HG03280 (cell line): ENCODE measurements around the gene SNAP25.

Source experiments
- ATAC-seq: cut with Tn5 transposase; IDR thresholded peaks from one replicate; pipeline ENCODE4 v1.9.1; 2021; ENCODE audit warnings: mild to moderate bottlenecking, moderate library complexity; ENCODE audit not compliant: unreplicated experiment

SNAP25 gene

DNA sequence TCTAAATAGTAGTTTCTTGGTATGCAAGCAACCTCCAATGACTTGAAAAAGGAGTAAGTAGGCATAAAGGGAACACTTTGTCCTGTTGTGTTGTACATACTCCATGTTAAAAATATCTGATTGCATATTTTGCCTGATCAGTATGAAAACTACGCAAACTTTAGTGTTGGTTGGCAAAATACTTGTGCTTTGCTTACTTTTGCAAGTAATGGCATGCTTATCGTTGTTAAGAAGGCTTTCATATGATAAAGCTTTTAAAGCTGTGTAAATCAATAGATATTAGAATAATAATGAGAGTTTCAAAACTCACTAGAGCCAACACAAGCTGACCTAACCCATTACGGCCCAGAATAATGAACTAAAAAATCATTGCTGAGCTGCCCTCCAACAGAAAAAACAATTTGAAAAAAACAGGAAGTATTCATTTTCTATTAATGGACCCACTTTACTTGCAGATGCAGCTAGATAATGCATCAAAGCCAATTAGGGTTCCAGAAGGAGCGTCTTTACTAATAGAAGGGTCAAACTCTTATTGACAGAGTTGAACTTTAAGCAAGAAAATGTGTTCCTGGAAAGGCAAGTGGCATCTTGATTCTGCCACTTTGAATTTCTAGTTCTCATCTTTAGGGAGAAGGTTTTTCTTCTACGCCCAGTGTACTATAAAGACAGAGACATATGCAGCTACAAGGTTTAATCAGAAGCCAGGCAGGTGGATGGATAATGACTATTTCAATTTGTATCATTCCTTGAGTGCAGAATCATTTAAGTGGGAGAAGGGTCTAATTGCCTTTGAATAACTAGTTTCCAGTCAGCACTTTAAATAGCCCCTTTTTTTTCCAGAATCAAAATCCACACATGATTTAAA lies 82.2 kb downstream of the SNAP25 start:
- ATAC-seq, result no peak

DNA sequence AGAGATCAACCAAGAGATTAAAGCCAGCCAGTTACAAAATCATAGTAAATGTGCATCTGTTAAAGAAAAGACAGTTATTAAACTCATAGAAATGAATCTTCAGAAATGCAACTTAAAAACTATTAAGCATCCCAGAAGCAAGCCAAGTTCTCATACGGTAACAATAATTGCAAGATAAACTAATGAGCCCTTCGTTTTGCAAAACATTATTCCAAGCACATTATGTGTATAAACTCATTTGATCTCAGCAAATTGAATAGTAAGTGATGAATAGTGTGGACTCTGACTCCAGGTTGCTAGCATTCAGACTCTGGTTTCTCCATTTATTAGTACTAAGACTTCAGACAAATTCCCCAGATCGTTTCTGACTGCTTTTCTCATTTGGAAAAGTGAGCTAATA lies 85.2 kb downstream of the SNAP25 start:
- ATAC-seq, result no peak

DNA sequence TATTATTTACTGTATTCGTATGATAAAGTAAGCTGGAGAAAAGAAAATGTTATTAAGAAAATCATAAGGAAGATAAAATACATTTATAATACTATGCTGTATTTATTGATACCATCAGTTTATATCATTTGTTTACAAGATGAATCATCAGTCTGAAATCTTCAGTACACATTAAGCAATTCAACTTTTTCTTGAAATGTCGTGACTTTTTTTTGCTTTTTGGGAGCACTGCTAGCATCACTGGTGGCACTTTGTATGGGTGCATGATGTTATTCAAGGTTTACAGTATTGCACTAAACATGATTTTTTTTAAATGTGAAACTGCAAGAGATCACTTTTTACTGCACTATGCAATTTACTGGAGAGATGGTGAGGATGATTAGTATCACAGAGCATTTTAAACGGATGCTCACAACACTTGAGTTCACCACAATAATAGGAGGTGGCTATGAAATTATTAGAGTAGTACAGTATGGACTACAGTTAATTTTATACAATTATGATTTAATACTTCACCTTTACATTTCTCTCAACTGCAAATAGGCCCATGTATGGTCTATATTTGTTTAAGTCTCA lies 85.9 kb downstream of the SNAP25 start:
- ATAC-seq, result no peak

DNA sequence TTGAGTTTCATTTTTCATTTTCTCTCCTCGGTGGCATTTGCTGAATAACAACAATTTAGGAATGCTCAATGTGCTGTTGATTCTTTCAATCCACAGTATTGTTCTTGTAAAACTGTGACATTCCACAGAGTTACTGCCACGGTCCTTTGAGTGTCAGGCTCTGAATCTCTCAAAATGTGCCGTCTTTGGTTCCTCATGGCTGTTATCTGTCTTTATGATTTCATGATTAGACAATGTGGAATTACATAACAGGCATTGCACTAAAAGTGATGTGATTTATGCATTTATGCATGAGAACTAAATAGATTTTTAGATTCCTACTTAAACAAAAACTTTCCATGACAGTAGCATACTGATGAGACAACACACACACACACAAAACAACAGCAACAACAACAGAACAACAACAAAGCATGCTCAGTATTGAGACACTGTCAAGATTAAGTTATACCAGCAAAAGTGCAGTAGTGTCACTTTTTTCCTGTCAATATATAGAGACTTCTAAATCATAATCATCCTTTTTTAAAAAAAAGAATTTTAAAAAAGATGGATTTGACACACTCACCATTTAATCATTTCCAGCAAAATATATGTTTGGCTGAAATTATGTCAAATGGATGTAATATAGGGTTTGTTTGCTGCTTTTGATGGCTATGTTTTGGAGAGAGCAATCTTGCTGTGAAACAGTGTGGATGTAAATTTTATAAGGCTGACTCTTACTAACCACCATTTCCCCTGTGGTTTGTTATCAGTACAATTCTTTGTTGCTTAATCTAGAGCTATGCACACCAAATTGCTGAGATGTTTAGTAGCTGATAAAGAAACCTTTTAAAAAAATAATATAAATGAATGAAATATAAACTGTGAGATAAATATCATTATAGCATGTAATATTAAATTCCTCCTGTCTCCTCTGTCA lies 88.1 kb downstream of the SNAP25 start:
- no peak for ATAC-seq

DNA sequence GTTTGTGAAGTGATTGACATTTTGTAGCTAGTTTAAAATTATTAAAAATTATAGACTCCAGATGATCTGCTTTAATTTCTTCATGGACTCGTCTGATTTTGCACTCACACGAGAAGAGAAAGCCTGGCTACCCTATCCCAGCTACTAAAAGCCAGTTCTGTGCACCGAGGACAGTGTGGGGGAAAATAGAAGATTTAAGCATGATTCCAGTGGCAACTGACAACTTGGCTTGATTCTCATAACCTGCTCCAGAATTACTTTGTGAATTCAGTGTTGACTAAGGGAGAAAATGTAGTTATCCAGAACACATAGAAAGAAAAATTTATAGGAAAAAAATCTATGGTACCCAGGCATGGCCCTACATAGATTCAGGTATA lies 88.7 kb downstream of the SNAP25 start:
- ATAC-seq, result no peak

DNA sequence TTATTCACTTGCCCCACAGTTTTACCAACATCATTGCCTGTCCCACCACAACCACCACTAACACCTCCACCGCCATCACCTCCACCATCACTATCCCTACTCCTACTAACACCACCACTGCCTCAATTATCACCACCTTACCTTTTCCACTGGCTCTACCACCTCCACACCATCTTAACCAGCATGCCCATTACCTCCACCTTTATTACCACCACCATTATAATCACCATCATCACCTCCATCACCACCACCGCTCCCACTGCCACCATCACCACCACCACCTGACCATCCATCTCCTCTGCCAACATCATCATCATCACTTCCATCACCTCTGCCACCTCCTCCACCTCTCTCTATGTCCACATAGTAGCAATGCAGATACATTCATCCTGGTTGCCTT lies 90.0 kb downstream of the SNAP25 start:
- no peak for ATAC-seq

DNA sequence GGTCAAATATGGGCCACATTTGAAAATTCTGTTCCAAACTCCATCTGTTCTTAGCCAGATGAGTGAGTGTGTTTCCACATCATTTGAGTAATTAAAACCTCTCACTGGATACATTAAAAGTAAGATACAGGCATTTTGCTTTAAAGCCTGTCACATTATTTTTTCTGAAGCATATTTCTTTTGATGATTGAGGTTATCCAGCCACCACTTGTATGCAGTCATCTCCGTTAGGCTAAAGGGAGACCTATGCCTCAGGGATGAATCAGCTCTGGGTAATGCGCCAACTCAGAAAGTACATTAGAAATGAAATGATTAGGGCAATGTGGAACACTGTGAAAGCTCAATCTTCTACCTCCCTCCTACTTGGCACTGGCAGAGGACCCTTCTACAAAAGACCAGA lies 90.7 kb downstream of the SNAP25 start:
- ATAC-seq, result no peak

DNA sequence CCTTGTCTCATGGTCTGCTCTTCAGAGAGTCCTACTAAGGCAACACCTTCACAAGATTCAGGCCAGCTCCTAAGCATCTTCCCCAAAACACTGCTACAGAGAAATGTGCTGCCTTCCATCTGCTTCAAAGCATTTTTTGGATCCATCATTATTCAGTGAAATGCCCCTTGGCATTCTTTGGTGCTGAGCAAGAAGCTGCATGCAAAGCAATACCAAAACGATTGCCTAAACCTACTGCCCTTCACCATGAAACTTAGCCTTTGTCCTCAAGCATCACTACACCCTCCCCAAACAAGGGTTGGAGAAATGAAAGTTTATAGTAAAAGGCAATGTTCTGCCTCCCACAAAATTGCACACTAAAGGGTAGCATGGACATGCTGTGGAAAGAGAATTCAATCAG lies 93.5 kb downstream of the SNAP25 start:
- no peak for ATAC-seq

DNA sequence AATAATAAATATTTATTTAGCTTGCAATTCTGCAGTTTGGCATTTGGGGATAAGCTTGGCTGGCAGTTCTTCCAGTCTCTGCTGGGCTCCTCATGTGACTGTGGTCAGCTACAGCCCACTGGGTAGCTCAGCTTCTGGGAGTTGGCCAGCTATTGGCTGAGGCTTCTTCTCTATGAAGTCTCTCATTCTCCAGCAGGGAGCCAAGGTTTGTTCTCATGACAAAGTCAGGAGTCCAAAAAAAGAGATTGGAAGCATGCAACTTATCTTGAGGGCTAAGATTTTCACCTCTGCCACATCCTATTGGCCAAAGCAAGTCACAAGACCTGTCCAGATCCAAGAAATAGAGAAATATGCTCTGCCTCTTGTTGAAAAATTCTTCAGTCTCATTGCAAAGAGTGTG lies 94.6 kb downstream of the SNAP25 start:
- no peak for ATAC-seq

DNA sequence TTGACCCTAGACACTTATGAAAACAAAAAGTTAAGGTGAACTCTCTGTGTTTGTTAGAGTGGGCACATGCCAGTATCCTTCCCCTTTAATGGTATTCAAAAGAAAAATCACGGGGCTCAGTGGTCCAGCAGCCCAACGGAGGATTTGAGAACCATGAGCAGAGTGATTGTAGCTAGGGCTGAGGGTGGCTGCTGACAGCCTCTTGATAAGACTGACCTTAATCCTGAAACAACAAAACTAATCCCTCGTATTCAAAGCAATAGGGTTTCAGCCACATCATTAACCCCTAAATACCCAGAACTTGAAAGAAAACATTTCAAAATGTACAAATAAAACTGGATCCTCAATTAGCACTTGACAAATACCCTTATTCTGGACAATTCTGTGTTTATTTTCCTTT lies 95.1 kb downstream of the SNAP25 start:
- ATAC-seq, result no peak

DNA sequence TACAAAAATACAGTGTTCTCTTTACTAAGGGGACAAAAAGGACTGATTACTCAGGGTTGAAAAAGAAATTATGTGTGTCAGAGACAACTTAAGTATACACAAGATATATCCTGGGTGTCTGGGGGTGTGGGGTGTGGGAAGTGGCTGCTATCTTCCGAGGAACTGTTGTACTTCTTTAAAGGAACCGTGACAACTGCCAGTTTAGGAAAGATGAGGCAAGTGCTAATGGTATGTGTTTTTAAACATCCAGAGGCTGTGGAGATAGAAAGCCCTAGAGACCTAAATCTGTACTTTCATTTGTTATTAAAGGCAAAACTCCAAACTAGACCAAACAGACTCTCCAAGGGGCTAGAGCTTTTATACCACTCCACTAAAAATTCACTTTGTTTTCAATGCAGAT lies 95.6 kb downstream of the SNAP25 start:
- no peak for ATAC-seq

DNA sequence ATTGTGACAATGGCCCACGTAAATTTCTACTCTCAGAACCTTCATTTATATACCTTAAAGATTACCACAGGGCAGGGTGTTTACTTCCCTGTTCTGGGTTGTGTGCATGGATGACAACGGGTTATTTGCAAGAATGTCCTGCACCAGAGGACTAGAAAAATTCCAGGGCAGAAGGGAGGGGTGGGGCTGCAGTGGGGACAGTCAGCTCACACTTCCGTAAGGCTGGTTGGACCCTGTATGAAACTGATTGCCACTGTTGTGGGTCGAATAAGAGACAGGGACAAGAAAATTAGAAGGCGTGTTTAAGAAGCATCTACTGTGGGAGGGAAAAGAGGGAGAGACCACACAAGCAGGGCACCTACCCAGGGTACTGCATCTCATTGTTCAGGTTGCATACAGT lies 96.5 kb downstream of the SNAP25 start:
- ATAC-seq, result no peak

DNA sequence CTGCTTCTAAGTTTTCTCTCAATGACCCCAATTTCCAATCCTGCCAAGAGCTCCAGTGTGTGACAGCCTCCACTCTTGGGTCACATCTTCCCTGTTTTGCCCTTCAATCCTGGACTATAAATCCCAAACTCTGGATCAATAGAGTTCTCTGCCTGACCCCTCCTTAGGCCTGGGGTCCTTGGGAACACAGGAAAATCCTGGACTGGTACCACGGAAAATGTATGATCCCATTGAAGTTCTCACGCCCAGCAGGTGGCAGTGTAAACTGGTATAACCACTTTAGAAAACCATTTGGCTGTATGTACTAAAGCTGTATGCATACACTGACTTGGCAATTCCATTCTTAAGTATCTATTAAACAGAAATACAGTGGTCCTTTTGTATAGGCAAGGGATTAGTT lies 98.0 kb downstream of the SNAP25 start:
- ATAC-seq, result no peak

DNA sequence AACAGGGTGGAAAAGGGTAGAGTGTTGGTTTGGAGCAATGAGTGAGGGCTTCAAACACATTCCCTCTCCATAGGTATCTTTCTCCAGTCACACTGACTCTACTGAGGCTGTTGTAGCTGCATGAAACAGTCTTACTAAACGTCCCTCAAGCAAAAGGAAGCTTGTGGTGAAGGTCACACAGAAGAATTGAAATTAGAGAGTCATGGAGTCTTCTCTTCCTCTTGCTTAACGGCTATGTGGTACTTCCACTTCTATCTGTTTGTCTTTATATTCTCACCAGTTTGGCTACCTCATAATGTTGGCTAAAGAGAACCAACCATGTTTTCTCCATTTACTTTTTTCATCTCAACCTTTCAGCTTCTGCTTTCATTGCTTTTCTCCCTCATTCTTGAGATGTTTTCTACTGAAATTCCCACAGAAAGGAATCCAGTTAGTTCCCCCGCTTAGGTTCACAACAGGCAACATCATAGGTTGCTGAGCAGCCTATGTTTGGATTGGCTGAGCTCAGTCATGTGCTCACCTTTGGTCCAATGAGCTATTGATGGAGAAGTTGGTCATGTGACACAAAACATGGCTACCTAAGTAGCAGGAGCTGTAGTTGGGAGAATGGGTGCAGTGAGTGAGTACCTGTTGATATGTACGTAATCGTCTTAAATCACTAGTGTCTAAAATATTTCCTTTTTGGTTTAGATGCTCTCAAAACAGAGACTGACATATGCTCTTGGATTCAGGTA lies 99.8 kb downstream of the SNAP25 start:
- ATAC-seq, result no peak

DNA sequence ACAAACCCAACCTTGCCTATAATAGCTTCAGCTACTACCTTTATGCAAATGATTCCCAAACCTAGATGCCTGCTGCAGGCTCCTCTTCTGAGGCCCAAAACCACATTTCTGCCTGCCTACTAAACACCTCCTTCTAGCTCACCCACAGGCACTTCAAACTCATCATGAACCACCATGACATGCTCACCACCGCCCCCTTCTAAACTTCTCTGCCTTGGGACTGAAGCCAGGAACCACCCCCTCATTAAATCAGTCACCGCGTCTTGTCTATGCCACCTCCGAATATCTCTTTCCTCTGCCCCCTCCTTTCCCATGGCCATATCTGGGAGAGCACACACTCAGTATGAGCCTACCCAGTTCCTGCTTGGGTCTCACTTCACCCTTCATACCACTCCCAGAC lies 101.2 kb downstream of the SNAP25 start:
- no peak for ATAC-seq

DNA sequence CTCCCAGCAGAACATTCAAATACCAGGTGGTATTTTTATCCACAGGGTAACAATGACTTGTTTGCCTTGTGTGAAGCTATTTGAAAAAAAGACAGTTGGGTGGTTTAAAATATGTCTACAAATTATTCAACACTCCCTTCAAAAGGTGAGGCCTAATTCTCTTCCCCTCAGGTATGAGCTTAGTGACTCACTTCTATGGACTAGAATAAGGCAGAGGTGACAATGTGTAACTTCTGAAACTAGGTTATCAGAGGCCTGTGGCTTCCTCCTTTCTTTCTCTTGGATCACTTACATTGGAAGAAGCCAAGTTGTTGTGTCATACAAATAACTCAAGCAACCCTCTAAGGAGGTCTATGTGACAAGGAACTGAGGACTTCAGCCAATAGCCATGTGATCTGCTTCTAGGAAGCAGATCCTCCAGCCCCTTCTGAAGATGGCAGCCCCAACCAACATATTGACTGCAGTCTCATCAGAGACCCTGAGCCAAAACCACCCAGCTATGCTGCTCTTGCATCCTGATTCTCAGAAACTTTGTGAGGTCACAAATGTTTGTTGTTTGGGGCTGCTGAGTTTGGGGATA lies 102.6 kb downstream of the SNAP25 start:
- ATAC-seq, result no peak

DNA sequence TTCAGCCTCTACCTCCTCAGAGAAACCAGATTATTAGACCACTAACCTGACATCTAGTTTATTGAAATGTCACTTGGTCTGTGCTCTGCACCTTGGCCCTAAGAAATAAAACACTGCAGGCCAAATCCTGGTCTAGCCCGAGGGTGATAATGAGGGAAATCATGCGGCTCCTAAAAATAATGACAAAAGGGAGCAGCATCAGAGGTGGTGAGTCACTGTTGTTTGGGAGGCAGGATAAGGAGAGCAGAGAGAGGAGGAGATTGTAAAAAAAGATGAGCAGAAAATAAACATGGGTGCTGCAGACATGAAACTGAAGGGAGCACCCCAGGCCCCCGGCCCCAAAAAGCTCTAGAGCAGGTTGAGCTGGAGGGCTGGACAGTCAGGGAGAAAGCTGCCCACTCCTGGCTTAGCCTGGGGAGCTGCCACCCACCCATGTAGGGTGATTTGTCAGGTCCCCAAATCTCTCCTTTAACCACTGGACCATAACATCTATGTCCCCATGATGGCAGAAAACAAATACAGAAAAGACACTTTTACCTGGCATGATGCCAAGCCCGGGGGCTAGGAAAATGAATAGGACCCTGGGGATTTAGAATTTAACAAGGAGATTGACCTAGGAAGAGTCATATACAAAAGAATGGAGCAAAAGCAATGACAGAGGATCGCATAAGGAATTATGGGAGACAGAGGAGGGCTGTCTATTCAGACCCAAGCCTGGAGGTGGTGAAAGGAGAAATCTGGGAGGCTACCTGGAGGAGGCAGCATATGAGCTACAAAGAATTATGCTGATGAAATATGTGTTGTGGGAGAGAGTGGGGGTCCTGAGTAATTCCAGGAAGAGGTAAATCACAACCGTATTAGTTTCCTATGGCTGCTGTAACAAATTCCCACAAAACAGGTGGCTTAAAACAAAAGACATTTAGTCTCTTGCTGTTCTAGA lies 103.7 kb downstream of the SNAP25 start:
- no peak for ATAC-seq

DNA sequence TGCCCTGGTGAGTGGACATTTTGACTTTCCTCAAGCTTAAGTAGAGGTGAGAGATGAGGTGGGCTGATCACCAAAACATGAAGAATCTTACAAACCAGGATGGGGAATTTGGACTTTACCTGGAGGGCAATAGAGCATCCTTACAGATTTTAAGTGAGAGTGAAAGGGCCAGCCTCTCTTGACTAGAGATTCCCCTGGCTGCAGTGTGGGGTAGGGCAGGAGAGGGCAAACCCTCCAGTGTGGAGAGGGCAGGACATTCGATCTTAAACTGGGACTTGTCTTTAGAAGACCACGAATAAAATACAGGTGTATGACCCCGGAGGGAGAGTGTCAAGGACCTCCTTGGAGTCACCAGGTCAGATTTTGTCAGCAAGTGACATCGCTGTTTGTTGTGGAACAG lies 105.1 kb downstream of the SNAP25 start:
- ATAC-seq, result no peak

DNA sequence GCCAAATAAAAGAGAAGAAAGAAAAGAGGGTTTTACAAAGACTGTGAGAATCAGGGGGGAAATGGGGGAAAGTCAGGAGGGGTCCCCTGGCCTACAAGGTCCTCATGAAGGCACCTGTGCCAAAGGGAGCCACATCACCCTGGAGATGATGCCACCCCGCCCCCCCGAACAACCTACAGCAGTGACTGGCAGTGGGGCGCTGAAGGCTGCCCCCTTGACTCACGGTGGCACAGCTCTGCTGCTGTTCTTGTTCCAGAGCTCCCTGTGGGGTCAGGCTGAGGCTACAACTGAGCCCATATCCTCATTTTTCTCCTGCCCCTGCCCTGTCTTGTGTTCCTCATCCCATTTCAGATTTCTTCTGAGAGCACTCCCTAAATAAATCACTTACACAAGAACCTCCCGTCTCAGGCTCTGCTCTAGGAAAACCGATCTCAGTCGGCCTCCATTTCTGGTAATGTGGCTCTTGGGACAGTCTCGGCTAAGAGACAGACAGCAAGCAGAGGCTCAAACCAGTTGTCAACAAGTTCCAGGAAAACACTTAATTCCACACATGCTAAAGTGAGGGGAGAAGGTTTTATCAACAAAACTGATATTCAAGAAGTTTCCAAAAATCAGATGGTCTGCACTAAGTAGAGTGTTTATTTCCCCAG lies 105.7 kb downstream of the SNAP25 start:
- no peak for ATAC-seq
